HCT116 (cell line): ENCODE results near the gene TENM4. TPM values are rescaled to one million over a fixed set of nuclear protein-coding genes. Genes with fewer than 3 reads are reported as not detected.

Experiments
- ATAC-seq: fragments of 200-7000 bp; cut with Tn5 transposase; 2 replicates; pipeline ENCODE4 v1.9.1; 2020; ENCODE audit warnings: mild to moderate bottlenecking, moderate library complexity
- BruUV-seq: library from RNA; stranded (reverse); fragments of 400-500 nt; replicated peaks from 2 replicates; lab custom pipeline; 2021; lab: Mats Ljungman, UMichigan
- CTCF ChIA-PET: fragments of 300-600 bp; sonication (Branson Sonifier 250); formaldehyde crosslinking; loops from one replicate; lab custom pipeline; 2021; ENCODE audit warnings: antibody characterized with exemption; lab: Charles Lee
- POLR2A ChIA-PET: fragments of 300-600, 350-600 bp; sonication (Branson Sonifier 250); formaldehyde crosslinking; loops from one replicate; lab custom pipeline; 2021; ENCODE audit warnings: antibody characterized with exemption; lab: Charles Lee
- RAD21 ChIA-PET, 2 experiments: fragments of 300-600 bp; sonication (Branson Sonifier 250); formaldehyde crosslinking; loops; one replicate each; lab custom pipeline; 2023; ENCODE audit warnings: low total read pairs in 2 of 2; ENCODE audit not compliant: uncharacterized antibody in 2 of 2, unreplicated experiment in 2 of 2, low non-redundant PET in 1 of 2; lab: Charles Lee
- DNase-seq: peaks from one replicate; pipeline ENCODE4 v3.0.0-alpha.2; 2010; ENCODE audit warnings: low read depth, low spot score
- H2AFZ ChIP-seq: fragments of 200-600 bp; shearing (Covaris generic), sonication (generic); 2 replicates; pipeline ENCODE4 v1.6.1; 2017; ENCODE audit warnings: low read depth, mixed run types, mixed read lengths, antibody characterized with exemption, low read length; ENCODE audit not compliant: poor library complexity, severe bottlenecking
- H3K27ac ChIP-seq: 2 replicates; pipeline ENCODE4 v1.5.1; 2012; ENCODE audit warnings: low read depth, low read length
- H3K27me3 ChIP-seq: fragments of 200-600 bp; sonication (generic); 2 replicates; pipeline ENCODE4 v1.6.1; 2016; ENCODE audit warnings: mixed run types, low read length, mixed read lengths; ENCODE audit not compliant: insufficient read depth
- H3K36me3 ChIP-seq, 2 experiments: fragments of 200-500 bp in 1 of 2; fragments of 200-600 bp in 1 of 2; sonication (Bioruptor generic) in 1 of 2; sonication (generic) in 1 of 2; 2 replicates each; pipeline versions ENCODE4 v1.5.1 to v1.6.1; 2014 to 2016; ENCODE audit warnings: low read length in 2 of 2, inconsistent platforms in 1 of 2, mixed read lengths in 1 of 2, mixed run types in 1 of 2; ENCODE audit not compliant: insufficient read depth in 2 of 2, control insufficient read depth in 1 of 2
- H3K4me1 ChIP-seq, 2 experiments: fragments of 200-600 bp in 1 of 2; sonication (generic) in 1 of 2; 2 replicates each; pipeline versions ENCODE4 v1.5.1 to v1.6.1; 2012 to 2017; ENCODE audit warnings: low read length in 2 of 2, inconsistent platforms in 1 of 2, mild to moderate bottlenecking in 1 of 2, mixed read lengths in 1 of 2, mixed run types in 1 of 2, moderate library complexity in 1 of 2; ENCODE audit not compliant: insufficient read depth in 2 of 2, control insufficient read depth in 1 of 2
- H3K4me2 ChIP-seq: fragments of 200-600 bp; sonication (generic); 2 replicates; pipeline ENCODE4 v1.6.1; 2017; ENCODE audit warnings: mixed run types, low read length, mixed read lengths
- H3K4me3 ChIP-seq, 2 experiments: fragments of 200-600 bp in 1 of 2; sonication (generic) in 1 of 2; replicated peaks in 1 of 2; 2 replicates each; pipeline ENCODE4 v1.5.1; 2011 to 2016; ENCODE audit warnings: low read length in 2 of 2, control low read depth in 1 of 2, low read depth in 1 of 2, mild to moderate bottlenecking in 1 of 2, mixed read lengths in 1 of 2, mixed run types in 1 of 2
- H3K79me2 ChIP-seq: fragments of 200-600 bp; sonication (generic); 2 replicates; pipeline ENCODE4 v1.6.1; 2017; ENCODE audit warnings: mild to moderate bottlenecking, mixed run types, low read length, moderate library complexity, mixed read lengths; ENCODE audit not compliant: insufficient read depth
- H3K9ac ChIP-seq: fragments of 200-600 bp; sonication (generic); 2 replicates; pipeline ENCODE4 v1.6.1; 2016; ENCODE audit warnings: low read length, mixed read lengths
- H3K9me2 ChIP-seq: fragments of 200-600 bp; sonication (generic), shearing (Covaris generic); 2 replicates; pipeline ENCODE4 v1.6.1; 2017; ENCODE audit warnings: mixed run types, mild to moderate bottlenecking, moderate library complexity; ENCODE audit not compliant: insufficient read depth
- H3K9me3 ChIP-seq, 2 experiments: fragments of 200-500 bp in 1 of 2; fragments of 200-600 bp in 1 of 2; sonication (Bioruptor generic) in 1 of 2; sonication (generic) in 1 of 2; 2 replicates each; pipeline ENCODE4 v1.6.1; 2014 to 2017; ENCODE audit warnings: low read length in 2 of 2, mixed read lengths in 2 of 2, inconsistent platforms in 1 of 2, low read depth in 1 of 2, mild to moderate bottlenecking in 1 of 2, mixed run types in 1 of 2, moderate library complexity in 1 of 2; ENCODE audit not compliant: control insufficient read depth in 1 of 2, insufficient read depth in 1 of 2
- H4K20me1 ChIP-seq: fragments of 200-600 bp; sonication (generic), shearing (Covaris generic); 2 replicates; pipeline ENCODE4 v1.6.1; 2017; ENCODE audit warnings: mixed run types, mild to moderate bottlenecking, moderate library complexity; ENCODE audit not compliant: insufficient read depth
- CEBPB ChIP-seq: IDR thresholded peaks from 2 replicates; pipeline ENCODE4 v1.6.1; 2012; ENCODE audit warnings: low read depth
- CTCF ChIP-seq, 3 experiments: fragments of 200-600 bp in 1 of 3; sonication (generic) in 1 of 3; IDR thresholded peaks in 2 of 3; conservative IDR thresholded peaks in 1 of 3; 2 replicates each; pipeline ENCODE4 v1.5.1; 2012 to 2017; ENCODE audit warnings: low read depth in 2 of 3, low read length in 2 of 3, antibody characterized with exemption in 1 of 3, borderline replicate concordance in 1 of 3, control low read depth in 1 of 3, mild to moderate bottlenecking in 1 of 3, mixed read lengths in 1 of 3, mixed run types in 1 of 3, moderate library complexity in 1 of 3; ENCODE audit not compliant: insufficient read depth in 1 of 3
- EGR1 ChIP-seq: IDR thresholded peaks from 2 replicates; pipeline ENCODE4 v1.6.1; 2012; ENCODE audit warnings: low read depth
- FOSL1 ChIP-seq: IDR thresholded peaks from 2 replicates; pipeline ENCODE4 v1.6.1; 2012; ENCODE audit warnings: low read depth
- JUND ChIP-seq: IDR thresholded peaks from 2 replicates; pipeline ENCODE4 v1.6.1; 2012
- MAX ChIP-seq: IDR thresholded peaks from 2 replicates; pipeline ENCODE4 v1.6.1; 2012
- POLR2A ChIP-seq: IDR thresholded peaks from 2 replicates; pipeline ENCODE4 v1.7.0; 2011; ENCODE audit warnings: borderline replicate concordance; ENCODE audit not compliant: insufficient read depth, insufficient read length; ENCODE audit errors: extremely low read depth
- RAD21 ChIP-seq: IDR thresholded peaks from 2 replicates; pipeline ENCODE4 v1.6.1; 2012; ENCODE audit warnings: low read depth, mild to moderate bottlenecking
- SIN3A ChIP-seq: IDR thresholded peaks from 2 replicates; pipeline ENCODE4 v1.6.1; 2012; ENCODE audit warnings: low read depth
- SP1 ChIP-seq: IDR thresholded peaks from 2 replicates; pipeline ENCODE4 v1.6.1; 2012; ENCODE audit warnings: low read depth
- YY1 ChIP-seq: IDR thresholded peaks from 2 replicates; pipeline ENCODE4 v1.6.1; 2011; ENCODE audit warnings: low read length, low read depth, moderate library complexity, mild to moderate bottlenecking; ENCODE audit not compliant: insufficient replicate concordance; ENCODE audit errors: extremely low read depth
- ZNF274 ChIP-seq: fragments of 200-500 bp; sonication (Bioruptor generic); IDR thresholded peaks from 2 replicates; pipeline ENCODE4 v1.6.1; 2014; ENCODE audit warnings: mild to moderate bottlenecking, low read depth, low read length, inconsistent platforms
- intact Hi-C: fragments of 100-400 bp; cut with micrococcal nuclease; formaldehyde crosslinking; loops from 2 replicates; pipeline ENCODE4 v1.10.0; 2022
- total RNA-seq: library from RNA; stranded (reverse); gene quantifications from one replicate; pipeline ENCODE4 v1.2.1, GENCODE V29; 2021; ENCODE audit not compliant: unreplicated experiment

Gene TENM4
- total RNA-seq, 1 experiment from 2014 or later, result 0.05 TPM

- no peak for TF ChIP-seq YY1
- no peak for TF ChIP-seq MAX
- no peak for TF ChIP-seq SIN3A
- no peak for TF ChIP-seq EGR1
- no peak for TF ChIP-seq CEBPB
- TF ChIP-seq ZNF274, result no peak
- no peak for TF ChIP-seq RAD21
- TF ChIP-seq CTCF (IDR thresholded peaks at IDR 0.05 in 2 of 3, conservative IDR thresholded peaks at IDR 0.05 in 1 of 3; ENCODE audit: borderline replicate concordance in 1 of 3, insufficient read depth in 1 of 3, low read depth in 2 of 3, low read length in 2 of 3), result no peak
- TF ChIP-seq POLR2A, result no peak
- TF ChIP-seq JUND, result no peak
- no peak for TF ChIP-seq FOSL1
- no peak for TF ChIP-seq SP1
- TF ChIP-seq, all 23 proteins: peak for 0
- Histone ChIP-seq H3K4me2 (no peak overlapping the region), H3K27ac (no peak overlapping the region), H2AFZ (no peak overlapping the region), H3K4me3 (no peak overlapping the region), H3K36me3 (no peaks in the 10 kb centered on the region), H4K20me1 (no peaks in the 10 kb centered on the region), H3K9ac (no peak overlapping the region), H3K4me1 (no peaks in the 10 kb centered on the region), H3K9me3 (no peaks in the 10 kb centered on the region), H3K79me2 (no peaks in the 10 kb centered on the region), H3K9me2 (no peaks in the 10 kb centered on the region), H3K27me3 (no peaks in the 10 kb centered on the region; the same call in 1 of the 2 replicates)
- DNase-seq (no peak), ATAC-seq (no peak)
- ChIA-PET RAD21 (no interaction called here), CTCF (no interaction called here), POLR2A (no interaction called here)
- no TSS peak for BruUV-seq
- intact Hi-C loops, result no loop called here
These were observed 15.4 kb downstream of the TENM4 start for GRCh38 chr11:79425463-79425862.
